Lower lobe of right lung (tissue), 2 donors: Measurements from ENCODE around the gene MMD. TPM values are rescaled to one million over a fixed set of nuclear protein-coding genes. Genes with fewer than 3 reads are reported as not detected.

Experiments
- ATAC-seq, 2 donors: fragments of 200-7000 bp; cut with Tn5 transposase; one replicate each; pipeline ENCODE4 v1.9.1; 2020 to 2022; ENCODE audit warnings: mild to moderate bottlenecking in 2 of 2, moderate library complexity in 2 of 2
- DNase-seq: peaks from one replicate; pipeline ENCODE4 v3.0.0-alpha.2; 2020
- H3K27ac ChIP-seq: fragments of 200-600 bp; one replicate; pipeline ENCODE4 v1.8.0; 2022
- H3K27me3 ChIP-seq: fragments of 200-600 bp; one replicate; pipeline ENCODE4 v1.8.0; 2022; ENCODE audit warnings: low read depth
- H3K36me3 ChIP-seq: fragments of 200-600 bp; one replicate; pipeline ENCODE4 v1.8.0; 2022; ENCODE audit warnings: mild to moderate bottlenecking
- H3K4me1 ChIP-seq: fragments of 200-600 bp; one replicate; pipeline ENCODE4 v1.8.0; 2022
- H3K4me3 ChIP-seq: fragments of 200-600 bp; one replicate; pipeline ENCODE4 v1.8.0; 2022; ENCODE audit warnings: mild to moderate bottlenecking
- H3K9me3 ChIP-seq: fragments of 200-600 bp; one replicate; pipeline ENCODE4 v1.8.0; 2022
- CTCF ChIP-seq: fragments of 200-600 bp; IDR thresholded peaks from one replicate; pipeline ENCODE4 v1.8.0; 2022; ENCODE audit warnings: antibody characterized with exemption, mild to moderate bottlenecking
- intact Hi-C: fragments of 100-400 bp; cut with DNase I; formaldehyde crosslinking; loops from one replicate; pipeline ENCODE4 v1.11.0; 2022
- total RNA-seq: library from RNA; stranded (reverse); fragmentation: NEBNext Ultra II Directional; extraction: Animal tissue kit (Norgen Biotek cat#: 25700); gene quantifications from one replicate; pipeline ENCODE4 v1.2.1, GENCODE V29; 2021
- donor health status: DM: no; HTN: yes; CAD: no; lungs with severe emphysema.

Gene MMD
- total RNA-seq, 1 donor from 2014 or later = 23.1 TPM

- H3K27me3 ChIP-seq = no peaks in the 10 kb centered on the region
- ATAC-seq (no peak), DNase-seq (no peak)
- intact Hi-C loops = no loop called here
- H3K9me3 ChIP-seq = no peaks in the 10 kb centered on the region
- TF ChIP-seq CTCF = no peak
- H3K36me3 ChIP-seq = peaks cover 18% of the 10 kb centered on the region
- H3K4me3 ChIP-seq = no peak overlapping the region
- peaks cover 24% of the 10 kb centered on the region for H3K4me1 ChIP-seq
- H3K27ac ChIP-seq = no peak overlapping the region
Measured at GRCh38 chr17:55416470-55417052, 5.1 kb downstream of the MMD start.

- Histone ChIP-seq H3K9me3 (no peaks in the 10 kb centered on the region), H3K36me3 (peaks cover 22% of the 10 kb centered on the region), H3K27ac (no peak overlapping the region), H3K4me3 (no peak overlapping the region), H3K27me3 (no peaks in the 10 kb centered on the region), H3K4me1 (peaks cover 24% of the 10 kb centered on the region)
- no peak for DNase-seq
- intact Hi-C loops = no loop called here
- TF ChIP-seq CTCF = no peak
- ATAC-seq = no peak
Measured at GRCh38 chr17:55416000-55416399, 5.6 kb downstream of the MMD start.

GRCh38 chr17:55414983-55415382 lies 6.7 kb downstream of the MMD start:
- H3K27ac ChIP-seq = no peak overlapping the region
- ATAC-seq (no peak), DNase-seq (no peak)
- H3K9me3 ChIP-seq = no peaks in the 10 kb centered on the region
- no peaks in the 10 kb centered on the region for H3K27me3 ChIP-seq
- H3K36me3 ChIP-seq = peaks cover 28% of the 10 kb centered on the region
- no peak for TF ChIP-seq CTCF
- H3K4me1 ChIP-seq = peaks cover 14% of the 10 kb centered on the region
- intact Hi-C loops = no loop called here
- H3K4me3 ChIP-seq = no peak overlapping the region

GRCh38 chr17:55413825-55414489 lies 7.7 kb downstream of the MMD start:
- no peak for ATAC-seq
- intact Hi-C loops = no loop called here
- DNase-seq = no peak

GRCh38 chr17:55411463-55411855 lies 10.2 kb downstream of the MMD start:
- TF ChIP-seq CTCF = no peak
- intact Hi-C loops = no loop called here
- Histone ChIP-seq H3K9me3 (no peaks in the 10 kb centered on the region), H3K4me1 (peaks cover under 1% of the 10 kb centered on the region), H3K27ac (no peak overlapping the region), H3K27me3 (no peaks in the 10 kb centered on the region), H3K4me3 (no peak overlapping the region), H3K36me3 (peaks cover 62% of the 10 kb centered on the region)
- ATAC-seq (no peak), DNase-seq (no peak)

More at GRCh38 chr17:55413825-55414489, 7.7 kb downstream of the MMD start:
- Histone ChIP-seq H3K27ac (no peak overlapping the region), H3K27me3 (no peaks in the 10 kb centered on the region), H3K4me3 (no peak overlapping the region), H3K36me3 (peaks cover 38% of the 10 kb centered on the region), H3K9me3 (no peaks in the 10 kb centered on the region), H3K4me1 (peaks cover 5% of the 10 kb centered on the region)
- TF ChIP-seq CTCF = no peak
